ENCODE data around the gene CCDC158.

DNA sequence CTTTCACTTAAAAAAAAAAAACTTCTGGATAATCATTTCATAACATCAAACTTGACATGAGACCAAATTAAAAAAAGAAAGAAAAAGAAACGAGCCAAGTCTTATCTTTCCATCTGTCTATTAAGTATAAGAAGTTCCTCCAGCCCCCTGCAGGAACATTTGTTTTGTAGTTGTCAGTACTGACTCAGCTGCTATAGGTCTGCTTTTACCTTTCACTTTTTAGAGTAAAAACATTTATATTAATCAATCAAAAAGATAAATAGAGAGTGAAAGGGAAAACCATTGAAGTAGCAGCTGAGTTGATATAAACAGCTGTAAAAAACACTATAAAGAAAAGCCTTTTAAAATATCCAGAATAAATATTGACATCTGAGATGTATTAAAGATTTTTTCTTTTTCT, 46.1 kb downstream of the CCDC158 start:
- TF ChIP-seq POLR2A (IDR thresholded peaks at IDR 0.05), result no peak
- TF ChIP-seq, protein P1, sequence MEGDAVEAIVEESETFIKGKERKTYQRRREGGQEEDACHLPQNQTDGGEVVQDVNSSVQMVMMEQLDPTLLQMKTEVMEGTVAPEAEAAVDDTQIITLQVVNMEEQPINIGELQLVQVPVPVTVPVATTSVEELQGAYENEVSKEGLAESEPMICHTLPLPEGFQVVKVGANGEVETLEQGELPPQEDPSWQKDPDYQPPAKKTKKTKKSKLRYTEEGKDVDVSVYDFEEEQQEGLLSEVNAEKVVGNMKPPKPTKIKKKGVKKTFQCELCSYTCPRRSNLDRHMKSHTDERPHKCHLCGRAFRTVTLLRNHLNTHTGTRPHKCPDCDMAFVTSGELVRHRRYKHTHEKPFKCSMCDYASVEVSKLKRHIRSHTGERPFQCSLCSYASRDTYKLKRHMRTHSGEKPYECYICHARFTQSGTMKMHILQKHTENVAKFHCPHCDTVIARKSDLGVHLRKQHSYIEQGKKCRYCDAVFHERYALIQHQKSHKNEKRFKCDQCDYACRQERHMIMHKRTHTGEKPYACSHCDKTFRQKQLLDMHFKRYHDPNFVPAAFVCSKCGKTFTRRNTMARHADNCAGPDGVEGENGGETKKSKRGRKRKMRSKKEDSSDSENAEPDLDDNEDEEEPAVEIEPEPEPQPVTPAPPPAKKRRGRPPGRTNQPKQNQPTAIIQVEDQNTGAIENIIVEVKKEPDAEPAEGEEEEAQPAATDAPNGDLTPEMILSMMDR (IDR thresholded peaks at IDR 0.05), result no peak

Measured in Peyer's patch (tissue), 4 donors.